ENCODE data around the gene CTSF. TPM values are rescaled to one million over a fixed set of nuclear protein-coding genes. Genes with fewer than 3 reads are reported as not detected.
A peak's percentile ranks its signal among the peaks of the same experiment; 100 is the strongest.

Gene CTSF
- total and polyA plus RNA-seq, 2 donors (not counting 1 experiment from before 2014, with no cell fraction given), result 16.6 to 20.9 TPM

GRCh38 chr11:66559142-66559865 lies 9.1 kb downstream of the CTSF start:
- DNase-seq, result no peak
- peaks cover 5 to 6% of the 10 kb centered on the region in 2 donors for H3K4me1 ChIP-seq (ENCODE audit: control insufficient read depth in 2 of 2, insufficient read depth in 2 of 2, low read length in 2 of 2)
- peaks cover 0 to 4% (median 0%) of the 10 kb centered on the region in 3 donors for H3K9me3 ChIP-seq (ENCODE audit: control extremely low read depth in 1 of 3, control insufficient read depth in 2 of 3, insufficient read depth in 1 of 3, low read length in 2 of 3)
- no peaks in the 10 kb centered on the region for H4K20me1 ChIP-seq (ENCODE audit: control insufficient read depth, insufficient read depth, low read length, poor library complexity, severe bottlenecking)
- no peak overlapping the region for H3K9ac ChIP-seq (ENCODE audit: low read length)
- H3K9me3 Mint-ChIP-seq (ENCODE audit: insufficient read depth), result no peaks in the 10 kb centered on the region
- no peaks in the 10 kb centered on the region for H3K36me3 ChIP-seq (replicated peaks in 1 of 2; ENCODE audit: control extremely low read depth in 1 of 2, control insufficient read depth in 1 of 2, extremely low read depth in 1 of 2, insufficient read depth in 2 of 2, low read length in 1 of 2)
- H3K4me1 Mint-ChIP-seq, result peaks cover 2% of the 10 kb centered on the region
- TF ChIP-seq EZH2 (IDR thresholded peaks at IDR 0.05; ENCODE audit: borderline replicate concordance, insufficient read depth, low read depth, low read length, poor library complexity, severe bottlenecking) (no peak), CTCF (IDR thresholded peaks at IDR 0.05) (no peak)
- no peak overlapping the region for H2AFZ ChIP-seq (ENCODE audit: insufficient read depth, low read depth, low read length, poor library complexity, severe bottlenecking)
- POLR2A ChIA-PET, result interaction anchor here (1.0 kb wide), 2 partner anchors 57 to 79 kb away, joined by 3 read pairs; partner anchors contain the start of genes DPP3 and RBM14
- peak overlapping the region; percentile 52 for H3K4me2 ChIP-seq (replicated peaks; ENCODE audit: low read depth, low read length, poor library complexity, severe bottlenecking)
- H3K4me3 Mint-ChIP-seq, result peak overlapping the region; percentile 16
- peaks cover 0 to 26% (median 0%) of the 10 kb centered on the region in 4 experiments for H3K27me3 ChIP-seq (replicated peaks in 1 of 4; ENCODE audit: control extremely low read depth in 1 of 4, control insufficient read depth in 3 of 4, insufficient read depth in 4 of 4, low read length in 3 of 4)
- CTCF ChIA-PET, result interaction anchor here (1.3 kb wide), 1 partner anchor 20 kb away, joined by 3 read pairs; no protein-coding TSS in a partner anchor
- H3K4me3 ChIP-seq (ENCODE audit: control extremely low read depth in 1 of 5, extremely low read depth in 1 of 5, insufficient read depth in 1 of 5, low read depth in 2 of 5, low read length in 4 of 5), result no peak overlapping the region
- no peak overlapping the region for H3K27ac Mint-ChIP-seq
- intact Hi-C loops (cut with micrococcal nuclease), result no loop called here
- 30% methylated on average over 41 of the region's 50 CpGs for WGBS (ENCODE audit: insufficient coverage)
- H3K27ac ChIP-seq (ENCODE audit: low read length in 2 of 2), result no peak overlapping the region
- H3K27me3 Mint-ChIP-seq, result peaks cover 23% of the 10 kb centered on the region
- no peaks in the 10 kb centered on the region for H3K79me2 ChIP-seq (ENCODE audit: control insufficient read depth, insufficient read depth, low read length)
- peak; percentile 47 for ATAC-seq (ENCODE audit: low read depth)

DNA sequence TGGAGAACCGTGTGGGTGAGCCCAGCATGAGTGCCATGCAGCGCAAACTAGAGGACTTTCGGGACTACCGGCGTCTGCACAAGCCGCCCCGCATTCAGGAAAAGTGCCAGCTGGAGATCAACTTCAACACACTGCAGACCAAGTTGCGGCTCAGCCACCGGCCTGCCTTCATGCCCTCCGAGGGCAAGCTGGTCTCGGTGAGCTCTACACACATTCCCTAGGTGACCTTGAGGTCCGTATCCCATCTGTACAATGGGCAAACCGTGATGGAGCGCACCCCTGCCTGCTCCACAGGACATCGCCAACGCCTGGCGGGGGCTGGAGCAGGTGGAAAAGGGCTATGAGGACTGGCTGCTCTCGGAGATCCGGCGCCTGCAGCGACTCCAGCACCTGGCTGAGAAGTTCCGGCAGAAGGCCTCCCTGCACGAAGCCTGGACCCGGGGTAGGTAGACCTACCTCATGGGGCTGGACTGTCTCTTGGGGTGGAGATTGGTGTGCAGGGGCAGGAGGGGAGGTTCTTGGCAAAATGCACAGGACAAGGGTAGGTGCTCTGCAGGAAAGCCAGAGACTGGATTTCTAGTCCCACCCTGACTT lies 10.6 kb downstream of the CTSF start:
- DNase-seq (no peak), ATAC-seq (ENCODE audit: low read depth) (no peak)
- 97% methylated on average over 24 of the region's 24 CpGs for WGBS (ENCODE audit: insufficient coverage)
- POLR2A ChIA-PET, result no interaction called here
- no peak overlapping the region for H2AFZ ChIP-seq (ENCODE audit: insufficient read depth, low read depth, low read length, poor library complexity, severe bottlenecking)
- Mint-ChIP-seq H3K27me3 (peaks cover 23% of the 10 kb centered on the region), H3K27ac (no peak overlapping the region), H3K4me3 (no peak overlapping the region), H3K9me3 (ENCODE audit: insufficient read depth) (no peaks in the 10 kb centered on the region), H3K4me1 (peaks cover 2% of the 10 kb centered on the region)
- TF ChIP-seq CTCF (IDR thresholded peaks at IDR 0.05) (no peak), EZH2 (IDR thresholded peaks at IDR 0.05; ENCODE audit: borderline replicate concordance, insufficient read depth, low read depth, low read length, poor library complexity, severe bottlenecking) (no peak)
- H3K27me3 ChIP-seq (replicated peaks in 1 of 4; ENCODE audit: control extremely low read depth in 1 of 4, control insufficient read depth in 3 of 4, insufficient read depth in 4 of 4, low read length in 3 of 4), result peaks cover 0 to 26% (median 0%) of the 10 kb centered on the region in 4 experiments
- no peaks in the 10 kb centered on the region for H4K20me1 ChIP-seq (ENCODE audit: control insufficient read depth, insufficient read depth, low read length, poor library complexity, severe bottlenecking)
- CTCF ChIA-PET, result no interaction called here
- no peaks in the 10 kb centered on the region for H3K79me2 ChIP-seq (ENCODE audit: control insufficient read depth, insufficient read depth, low read length)
- peaks cover 0 to 4% (median 0%) of the 10 kb centered on the region in 3 donors for H3K9me3 ChIP-seq (ENCODE audit: control extremely low read depth in 1 of 3, control insufficient read depth in 2 of 3, insufficient read depth in 1 of 3, low read length in 2 of 3)
- no peak overlapping the region for H3K4me3 ChIP-seq (ENCODE audit: control extremely low read depth in 1 of 5, extremely low read depth in 1 of 5, insufficient read depth in 1 of 5, low read depth in 2 of 5, low read length in 4 of 5)
- intact Hi-C loops (cut with micrococcal nuclease), result no loop called here
- no peaks in the 10 kb centered on the region for H3K36me3 ChIP-seq (replicated peaks in 1 of 2; ENCODE audit: control extremely low read depth in 1 of 2, control insufficient read depth in 1 of 2, extremely low read depth in 1 of 2, insufficient read depth in 2 of 2, low read length in 1 of 2)
- H3K4me1 ChIP-seq (ENCODE audit: control insufficient read depth in 2 of 2, insufficient read depth in 2 of 2, low read length in 2 of 2), result peaks cover 5 to 6% of the 10 kb centered on the region in 2 donors
- no peak overlapping the region for H3K27ac ChIP-seq (ENCODE audit: low read length in 2 of 2)
- no peak overlapping the region for H3K9ac ChIP-seq (ENCODE audit: low read length)
- no peak overlapping the region for H3K4me2 ChIP-seq (replicated peaks; ENCODE audit: low read depth, low read length, poor library complexity, severe bottlenecking)
